HepG2 (cell line): ENCODE measurements around the gene WFDC1. TPM values are rescaled to one million over a fixed set of nuclear protein-coding genes. Genes with fewer than 3 reads are reported as not detected.

Experiments used
- ATAC-seq: fragments of 200-7000 bp; cut with Tn5 transposase; 3 replicates; pipeline ENCODE4 v1.9.1; 2020; ENCODE audit warnings: mild to moderate bottlenecking, moderate library complexity
- BruUV-seq: library from RNA; stranded (reverse); fragments of 400-500 nt; replicated peaks from 2 replicates; lab custom pipeline; 2021; lab: Mats Ljungman, UMichigan
- CTCF ChIA-PET: fragments of 300-600 bp; formaldehyde crosslinking; extraction: SDS; loops from one replicate; lab custom pipeline; 2021; ENCODE audit warnings: low total read pairs, inconsistent platforms, low intra/inter-chr PET ratio; lab: Yijun Ruan, JAX
- POLR2A ChIA-PET: fragments of 350-600 bp; sonication (Branson Sonifier 250); formaldehyde crosslinking; loops from one replicate; lab custom pipeline; 2020; ENCODE audit warnings: antibody characterized with exemption, inconsistent platforms; lab: Yijun Ruan, JAX
- DNase-seq: peaks from one replicate; pipeline ENCODE4 v3.0.0-alpha.2; 2015; ENCODE audit warnings: low spot score
- FAIRE-seq: peaks from 3 replicates; lab custom pipeline; 2011; peaks lifted over from hg19 to GRCh38; lab: Jason Lieb, UNC
- H2AFZ ChIP-seq: one replicate; pipeline ENCODE4 v1.6.1; 2011; ENCODE audit warnings: low read length, inconsistent platforms
- H3K27ac ChIP-seq: fragments of 300-600 bp; 3 replicates; pipeline ENCODE4 v1.8.0; 2011; ENCODE audit warnings: mixed run types, mild to moderate bottlenecking, mixed read lengths, low read length, inconsistent platforms; ENCODE audit not compliant: insufficient read depth; ENCODE audit errors: extremely low read length
- H3K27me3 ChIP-seq, 2 experiments: fragments of 200-600 bp in 1 of 2; 2 replicates in 1 of 2; 3 replicates in 1 of 2; pipeline versions ENCODE4 v1.6.0 to v1.8.0; 2011; ENCODE audit warnings: low read length in 2 of 2, mild to moderate bottlenecking in 2 of 2, moderate library complexity in 2 of 2, inconsistent platforms in 1 of 2; ENCODE audit not compliant: insufficient read depth in 2 of 2, control insufficient read depth in 1 of 2
- H3K36me3 ChIP-seq, 2 experiments: fragments of 200-600 bp in 1 of 2; replicated peaks in 1 of 2; 2 replicates in 1 of 2; 3 replicates in 1 of 2; pipeline versions ENCODE4 v1.5.1 to v1.8.0; 2011; ENCODE audit warnings: low read length in 2 of 2, inconsistent platforms in 1 of 2; ENCODE audit not compliant: insufficient read depth in 2 of 2, control insufficient read depth in 1 of 2
- H3K4me1 ChIP-seq: 2 replicates; pipeline ENCODE4 v1.5.1; 2012; ENCODE audit warnings: low read length, inconsistent platforms; ENCODE audit not compliant: insufficient read depth
- H3K4me2 ChIP-seq: 2 replicates; pipeline ENCODE4 v1.6.0; 2011; ENCODE audit warnings: low read depth, low read length, inconsistent platforms
- H3K4me3 ChIP-seq, 3 experiments: fragments of 200-600 bp in 1 of 3; sonication (generic), shearing (Covaris generic) in 1 of 3; replicated peaks in 1 of 3; 2 replicates each; pipeline ENCODE4 v1.5.1; 2011 to 2016; ENCODE audit warnings: low read length in 3 of 3, inconsistent platforms in 2 of 3, low read depth in 2 of 3, mild to moderate bottlenecking in 2 of 3, control low read depth in 1 of 3, mixed read lengths in 1 of 3; ENCODE audit not compliant: insufficient read depth in 1 of 3
- H3K79me2 ChIP-seq: one replicate; pipeline ENCODE4 v1.6.1; 2011; ENCODE audit warnings: low read length, inconsistent platforms; ENCODE audit not compliant: insufficient read depth
- H3K9ac ChIP-seq: 2 replicates; pipeline ENCODE4 v1.6.0; 2011; ENCODE audit warnings: mild to moderate bottlenecking, low read depth, low read length, inconsistent platforms; ENCODE audit not compliant: insufficient read depth
- H3K9me3 ChIP-seq: 2 replicates; pipeline ENCODE4 v1.5.1; 2012; ENCODE audit warnings: mild to moderate bottlenecking, low read length
- H4K20me1 ChIP-seq: 2 replicates; pipeline ENCODE4 v1.6.0; 2011; ENCODE audit warnings: inconsistent platforms, mild to moderate bottlenecking, low read length, moderate library complexity; ENCODE audit not compliant: insufficient read depth
- MTA1 ChIP-seq: sonication (generic); formaldehyde crosslinking; IDR thresholded peaks from 2 replicates; pipeline ENCODE4 v1.4.0; 2020; ENCODE audit warnings: missing genetic modification reagents, mild to moderate bottlenecking, borderline replicate concordance
- PCBP2 ChIP-seq: fragments of 200-400 bp; formaldehyde crosslinking; optimal IDR thresholded peaks from 2 replicates; pipeline ENCODE3; 2018; ENCODE audit warnings: low read length, low read depth; ENCODE audit not compliant: poor library complexity, severe bottlenecking
- TBX3 ChIP-seq: fragments of 450-650 bp; IDR thresholded peaks from 2 replicates; pipeline ENCODE4 v1.6.1; 2017; ENCODE audit warnings: antibody characterized with exemption, mild to moderate bottlenecking, inconsistent platforms, borderline replicate concordance
- ZNF629 ChIP-seq: sonication (generic); formaldehyde crosslinking; conservative IDR thresholded peaks from 2 replicates; pipeline ENCODE4 v1.5.0; 2020; ENCODE audit warnings: missing genetic modification reagents
- ZZZ3 ChIP-seq: sonication (generic); formaldehyde crosslinking; IDR thresholded peaks from 2 replicates; pipeline ENCODE4 v1.4.0; 2020; ENCODE audit warnings: missing genetic modification reagents, mild to moderate bottlenecking, borderline replicate concordance
- WGBS: methylation state at CpG from one replicate; pipeline ENCODE4 v1.1.6; 2017; ENCODE audit warnings: low lambda C conversion rate; 5-methylcytosine and 5-hydroxymethylcytosine counted together
- in situ Hi-C: cut with HindIII; loops from 2 replicates; pipeline ENCODE4 v1.10.0; 2017; ENCODE audit warnings: low pct_unique_long_range_greater_than_20kb; ENCODE audit not compliant: extremely low pct_ligation_motif_present
- intact Hi-C: fragments of 100-400 bp; cut with micrococcal nuclease; formaldehyde crosslinking; loops from one replicate; pipeline ENCODE4 v1.10.0; 2022; ENCODE audit not compliant: unreplicated experiment
- polyA plus RNA-seq, 8 experiments: library from polyadenylated mRNA; depleted of rRNA in 3 of 8; stranded (reverse) in 7 of 8; unstranded in 1 of 8; fragments of >200 nt; fragmentation: Illumina TruSeq in 4 of 8; extraction: Trizol in 4 of 8; gene quantifications; 2 replicates each; pipeline versions ENCODE4 v1.2.1 to v1.2.3, GENCODE V29; 2011 to 2016; ENCODE audit warnings: low read depth in 4 of 8, missing spikeins in 1 of 8, mixed read lengths in 1 of 8; ENCODE audit not compliant: insufficient read depth in 1 of 8
- total RNA-seq, 5 experiments: library from RNA; depleted of rRNA; stranded (reverse); fragments of >200 nt; fragmentation: Illumina TruSeq; extraction: Trizol; gene quantifications; 2 replicates each; pipeline ENCODE4 v1.2.3, GENCODE V29; 2016; ENCODE audit warnings: low read depth in 1 of 5
- TF ChIP-seq, protein P1 (sequence below): sonication (generic); formaldehyde crosslinking; IDR thresholded peaks from 2 replicates; pipeline ENCODE4 v1.4.0; 2020; ENCODE audit warnings: mild to moderate bottlenecking, missing genetic modification reagents, borderline replicate concordance
- TF ChIP-seq, protein P2 (sequence below): sonication (generic); formaldehyde crosslinking; IDR thresholded peaks from 2 replicates; pipeline ENCODE4 v1.5.1; 2020; ENCODE audit warnings: missing genetic modification reagents, mild to moderate bottlenecking, borderline replicate concordance
- TF ChIP-seq, protein P3 (sequence below): sonication (generic); formaldehyde crosslinking; IDR thresholded peaks from 2 replicates; pipeline ENCODE4 v1.4.0; 2020; ENCODE audit warnings: mild to moderate bottlenecking, missing genetic modification reagents

WFDC1 gene
- total and polyA plus RNA-seq, 2 of the 13 experiments (the other 11 are each of a cell fraction or from before 2014, with no cell fraction given): not detected

DNA sequence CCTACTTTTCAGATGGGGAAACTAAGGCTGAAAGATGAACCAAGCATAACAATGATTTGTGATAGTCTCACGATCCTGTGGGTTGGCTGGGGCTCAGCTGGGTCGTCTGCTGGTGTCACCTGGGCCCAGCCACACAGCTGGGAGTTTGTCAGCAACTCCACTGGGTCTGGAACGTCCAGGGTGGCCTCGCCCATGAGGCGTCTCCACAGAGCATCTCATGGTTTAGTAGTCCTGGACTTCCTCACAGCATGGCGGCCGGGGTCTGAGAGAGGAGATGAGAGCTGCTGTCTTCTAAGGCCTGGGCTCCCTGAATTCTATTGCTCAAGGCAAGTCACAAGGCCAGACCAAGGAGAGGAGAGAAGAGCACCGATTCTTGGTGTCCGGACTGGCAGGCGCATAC, 24.1 kb upstream of the WFDC1 start:
- CTCF ChIA-PET: no interaction called here
- Histone ChIP-seq H3K27ac (no peak overlapping the region), H3K9me3 (no peaks in the 10 kb centered on the region), H3K4me3 (no peak overlapping the region), H3K36me3 (no peaks in the 10 kb centered on the region), H3K27me3 (peaks cover 0 to 15% of the 10 kb centered on the region in 2 experiments; a peak in 3 of 5 replicates), H4K20me1 (no peaks in the 10 kb centered on the region), H3K79me2 (no peaks in the 10 kb centered on the region), H2AFZ (no peak overlapping the region), H3K9ac (no peak overlapping the region), H3K4me2 (no peak overlapping the region), H3K4me1 (peaks cover 10% of the 10 kb centered on the region)
- POLR2A ChIA-PET: no interaction called here
- FAIRE-seq (no peak), DNase-seq (no peak), ATAC-seq (no peak)
- 43% methylated on average over 10 of the region's 10 CpGs for WGBS
- in situ Hi-C loops (no loop called here), intact Hi-C loops (no loop called here)
- TF ChIP-seq, protein P1, sequence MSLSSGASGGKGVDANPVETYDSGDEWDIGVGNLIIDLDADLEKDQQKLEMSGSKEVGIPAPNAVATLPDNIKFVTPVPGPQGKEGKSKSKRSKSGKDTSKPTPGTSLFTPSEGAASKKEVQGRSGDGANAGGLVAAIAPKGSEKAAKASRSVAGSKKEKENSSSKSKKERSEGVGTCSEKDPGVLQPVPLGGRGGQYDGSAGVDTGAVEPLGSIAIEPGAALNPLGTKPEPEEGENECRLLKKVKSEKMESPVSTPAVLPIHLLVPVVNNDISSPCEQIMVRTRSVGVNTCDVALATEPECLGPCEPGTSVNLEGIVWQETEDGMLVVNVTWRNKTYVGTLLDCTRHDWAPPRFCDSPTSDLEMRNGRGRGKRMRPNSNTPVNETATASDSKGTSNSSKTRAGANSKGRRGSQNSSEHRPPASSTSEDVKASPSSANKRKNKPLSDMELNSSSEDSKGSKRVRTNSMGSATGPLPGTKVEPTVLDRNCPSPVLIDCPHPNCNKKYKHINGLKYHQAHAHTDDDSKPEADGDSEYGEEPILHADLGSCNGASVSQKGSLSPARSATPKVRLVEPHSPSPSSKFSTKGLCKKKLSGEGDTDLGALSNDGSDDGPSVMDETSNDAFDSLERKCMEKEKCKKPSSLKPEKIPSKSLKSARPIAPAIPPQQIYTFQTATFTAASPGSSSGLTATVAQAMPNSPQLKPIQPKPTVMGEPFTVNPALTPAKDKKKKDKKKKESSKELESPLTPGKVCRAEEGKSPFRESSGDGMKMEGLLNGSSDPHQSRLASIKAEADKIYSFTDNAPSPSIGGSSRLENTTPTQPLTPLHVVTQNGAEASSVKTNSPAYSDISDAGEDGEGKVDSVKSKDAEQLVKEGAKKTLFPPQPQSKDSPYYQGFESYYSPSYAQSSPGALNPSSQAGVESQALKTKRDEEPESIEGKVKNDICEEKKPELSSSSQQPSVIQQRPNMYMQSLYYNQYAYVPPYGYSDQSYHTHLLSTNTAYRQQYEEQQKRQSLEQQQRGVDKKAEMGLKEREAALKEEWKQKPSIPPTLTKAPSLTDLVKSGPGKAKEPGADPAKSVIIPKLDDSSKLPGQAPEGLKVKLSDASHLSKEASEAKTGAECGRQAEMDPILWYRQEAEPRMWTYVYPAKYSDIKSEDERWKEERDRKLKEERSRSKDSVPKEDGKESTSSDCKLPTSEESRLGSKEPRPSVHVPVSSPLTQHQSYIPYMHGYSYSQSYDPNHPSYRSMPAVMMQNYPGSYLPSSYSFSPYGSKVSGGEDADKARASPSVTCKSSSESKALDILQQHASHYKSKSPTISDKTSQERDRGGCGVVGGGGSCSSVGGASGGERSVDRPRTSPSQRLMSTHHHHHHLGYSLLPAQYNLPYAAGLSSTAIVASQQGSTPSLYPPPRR (CRISPR knock-in tag): no peak
- no peak for TF ChIP-seq ZZZ3
- no TSS peak for BruUV-seq

DNA sequence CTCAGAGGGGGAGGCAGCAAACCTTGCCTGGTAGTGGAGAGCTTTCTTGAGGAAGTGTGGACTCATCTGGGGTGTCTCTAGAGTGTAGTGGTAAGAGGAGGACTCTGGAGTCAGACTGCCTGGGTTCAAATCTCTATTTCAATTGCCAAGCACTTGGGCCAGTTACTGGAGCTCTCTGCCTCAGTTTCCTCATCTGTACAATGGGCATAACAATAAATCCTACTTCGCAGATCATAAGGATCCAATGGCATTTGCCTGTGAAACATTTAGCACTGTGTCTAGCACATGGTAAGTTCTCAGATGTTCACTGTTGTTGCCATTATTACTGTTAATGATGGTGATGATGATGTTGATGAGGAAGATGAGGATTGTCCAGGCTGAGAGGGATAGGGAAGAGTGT, 23.6 kb upstream of the WFDC1 start:
- no peak overlapping the region for H2AFZ ChIP-seq
- no peaks in the 10 kb centered on the region for H4K20me1 ChIP-seq
- ATAC-seq (no peak), DNase-seq (no peak), FAIRE-seq (no peak)
- no TSS peak for BruUV-seq
- no peaks in the 10 kb centered on the region for H3K9me3 ChIP-seq
- intact Hi-C loops (no loop called here), in situ Hi-C loops (no loop called here)
- H3K4me2 ChIP-seq: no peak overlapping the region
- H3K27me3 ChIP-seq: peaks cover 0 to 15% of the 10 kb centered on the region in 2 experiments; a peak in 3 of 5 replicates
- ChIA-PET CTCF (no interaction called here), POLR2A (no interaction called here)
- H3K4me1 ChIP-seq: peaks cover 10% of the 10 kb centered on the region
- H3K9ac ChIP-seq: no peak overlapping the region
- H3K36me3 ChIP-seq: no peaks in the 10 kb centered on the region
- 0% methylated on average over 1 of the region's 1 CpG for WGBS
- no peak overlapping the region for H3K4me3 ChIP-seq
- H3K79me2 ChIP-seq: no peaks in the 10 kb centered on the region
- no peak overlapping the region for H3K27ac ChIP-seq
- TF ChIP-seq MTA1 (CRISPR knock-in tag): no peak
- TF ChIP-seq, protein P2, sequence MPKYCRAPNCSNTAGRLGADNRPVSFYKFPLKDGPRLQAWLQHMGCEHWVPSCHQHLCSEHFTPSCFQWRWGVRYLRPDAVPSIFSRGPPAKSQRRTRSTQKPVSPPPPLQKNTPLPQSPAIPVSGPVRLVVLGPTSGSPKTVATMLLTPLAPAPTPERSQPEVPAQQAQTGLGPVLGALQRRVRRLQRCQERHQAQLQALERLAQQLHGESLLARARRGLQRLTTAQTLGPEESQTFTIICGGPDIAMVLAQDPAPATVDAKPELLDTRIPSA: no peak
- TF ChIP-seq PCBP2: no peak
- no peak for TF ChIP-seq TBX3
- TF ChIP-seq, protein P3, sequence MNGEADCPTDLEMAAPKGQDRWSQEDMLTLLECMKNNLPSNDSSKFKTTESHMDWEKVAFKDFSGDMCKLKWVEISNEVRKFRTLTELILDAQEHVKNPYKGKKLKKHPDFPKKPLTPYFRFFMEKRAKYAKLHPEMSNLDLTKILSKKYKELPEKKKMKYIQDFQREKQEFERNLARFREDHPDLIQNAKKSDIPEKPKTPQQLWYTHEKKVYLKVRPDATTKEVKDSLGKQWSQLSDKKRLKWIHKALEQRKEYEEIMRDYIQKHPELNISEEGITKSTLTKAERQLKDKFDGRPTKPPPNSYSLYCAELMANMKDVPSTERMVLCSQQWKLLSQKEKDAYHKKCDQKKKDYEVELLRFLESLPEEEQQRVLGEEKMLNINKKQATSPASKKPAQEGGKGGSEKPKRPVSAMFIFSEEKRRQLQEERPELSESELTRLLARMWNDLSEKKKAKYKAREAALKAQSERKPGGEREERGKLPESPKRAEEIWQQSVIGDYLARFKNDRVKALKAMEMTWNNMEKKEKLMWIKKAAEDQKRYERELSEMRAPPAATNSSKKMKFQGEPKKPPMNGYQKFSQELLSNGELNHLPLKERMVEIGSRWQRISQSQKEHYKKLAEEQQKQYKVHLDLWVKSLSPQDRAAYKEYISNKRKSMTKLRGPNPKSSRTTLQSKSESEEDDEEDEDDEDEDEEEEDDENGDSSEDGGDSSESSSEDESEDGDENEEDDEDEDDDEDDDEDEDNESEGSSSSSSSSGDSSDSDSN: no peak
- peak; percentile 43; the same call in 1 of the 2 replicates for TF ChIP-seq ZNF629 (CRISPR knock-in tag)
